HCT116 (cell line): ENCODE results near the gene DBET. TPM values are rescaled to one million over a fixed set of nuclear protein-coding genes. Genes with fewer than 3 reads are reported as not detected.
"Not testable (repeated sequence)": the region's sequence is repeated elsewhere in the genome, so short reads cannot be mapped to it uniquely, and the experiment has no call there.

Experiments
- ATAC-seq: fragments of 200-7000 bp; cut with Tn5 transposase; 2 replicates; pipeline ENCODE4 v1.9.1; 2020; ENCODE audit warnings: mild to moderate bottlenecking, moderate library complexity
- BruUV-seq: library from RNA; stranded (reverse); fragments of 400-500 nt; replicated peaks from 2 replicates; lab custom pipeline; 2021; lab: Mats Ljungman, UMichigan
- CTCF ChIA-PET: fragments of 300-600 bp; sonication (Branson Sonifier 250); formaldehyde crosslinking; loops from one replicate; lab custom pipeline; 2021; ENCODE audit warnings: antibody characterized with exemption; lab: Charles Lee
- POLR2A ChIA-PET: fragments of 300-600, 350-600 bp; sonication (Branson Sonifier 250); formaldehyde crosslinking; loops from one replicate; lab custom pipeline; 2021; ENCODE audit warnings: antibody characterized with exemption; lab: Charles Lee
- RAD21 ChIA-PET, 2 experiments: fragments of 300-600 bp; sonication (Branson Sonifier 250); formaldehyde crosslinking; loops; one replicate each; lab custom pipeline; 2023; ENCODE audit warnings: low total read pairs in 2 of 2; ENCODE audit not compliant: uncharacterized antibody in 2 of 2, unreplicated experiment in 2 of 2, low non-redundant PET in 1 of 2; lab: Charles Lee
- DNase-seq: peaks from one replicate; pipeline ENCODE4 v3.0.0-alpha.2; 2010; ENCODE audit warnings: low read depth, low spot score
- H2AFZ ChIP-seq: fragments of 200-600 bp; shearing (Covaris generic), sonication (generic); 2 replicates; pipeline ENCODE4 v1.6.1; 2017; ENCODE audit warnings: low read depth, mixed run types, mixed read lengths, antibody characterized with exemption, low read length; ENCODE audit not compliant: poor library complexity, severe bottlenecking
- H3K27ac ChIP-seq: 2 replicates; pipeline ENCODE4 v1.5.1; 2012; ENCODE audit warnings: low read depth, low read length
- H3K27me3 ChIP-seq: fragments of 200-600 bp; sonication (generic); 2 replicates; pipeline ENCODE4 v1.6.1; 2016; ENCODE audit warnings: mixed run types, low read length, mixed read lengths; ENCODE audit not compliant: insufficient read depth
- H3K36me3 ChIP-seq, 2 experiments: fragments of 200-500 bp in 1 of 2; fragments of 200-600 bp in 1 of 2; sonication (Bioruptor generic) in 1 of 2; sonication (generic) in 1 of 2; 2 replicates each; pipeline versions ENCODE4 v1.5.1 to v1.6.1; 2014 to 2016; ENCODE audit warnings: low read length in 2 of 2, inconsistent platforms in 1 of 2, mixed read lengths in 1 of 2, mixed run types in 1 of 2; ENCODE audit not compliant: insufficient read depth in 2 of 2, control insufficient read depth in 1 of 2
- H3K4me1 ChIP-seq, 2 experiments: fragments of 200-600 bp in 1 of 2; sonication (generic) in 1 of 2; 2 replicates each; pipeline versions ENCODE4 v1.5.1 to v1.6.1; 2012 to 2017; ENCODE audit warnings: low read length in 2 of 2, inconsistent platforms in 1 of 2, mild to moderate bottlenecking in 1 of 2, mixed read lengths in 1 of 2, mixed run types in 1 of 2, moderate library complexity in 1 of 2; ENCODE audit not compliant: insufficient read depth in 2 of 2, control insufficient read depth in 1 of 2
- H3K4me2 ChIP-seq: fragments of 200-600 bp; sonication (generic); 2 replicates; pipeline ENCODE4 v1.6.1; 2017; ENCODE audit warnings: mixed run types, low read length, mixed read lengths
- H3K4me3 ChIP-seq, 2 experiments: fragments of 200-600 bp in 1 of 2; sonication (generic) in 1 of 2; replicated peaks in 1 of 2; 2 replicates each; pipeline ENCODE4 v1.5.1; 2011 to 2016; ENCODE audit warnings: low read length in 2 of 2, control low read depth in 1 of 2, low read depth in 1 of 2, mild to moderate bottlenecking in 1 of 2, mixed read lengths in 1 of 2, mixed run types in 1 of 2
- H3K79me2 ChIP-seq: fragments of 200-600 bp; sonication (generic); 2 replicates; pipeline ENCODE4 v1.6.1; 2017; ENCODE audit warnings: mild to moderate bottlenecking, mixed run types, low read length, moderate library complexity, mixed read lengths; ENCODE audit not compliant: insufficient read depth
- H3K9ac ChIP-seq: fragments of 200-600 bp; sonication (generic); 2 replicates; pipeline ENCODE4 v1.6.1; 2016; ENCODE audit warnings: low read length, mixed read lengths
- H3K9me2 ChIP-seq: fragments of 200-600 bp; sonication (generic), shearing (Covaris generic); 2 replicates; pipeline ENCODE4 v1.6.1; 2017; ENCODE audit warnings: mixed run types, mild to moderate bottlenecking, moderate library complexity; ENCODE audit not compliant: insufficient read depth
- H3K9me3 ChIP-seq, 2 experiments: fragments of 200-500 bp in 1 of 2; fragments of 200-600 bp in 1 of 2; sonication (Bioruptor generic) in 1 of 2; sonication (generic) in 1 of 2; 2 replicates each; pipeline ENCODE4 v1.6.1; 2014 to 2017; ENCODE audit warnings: low read length in 2 of 2, mixed read lengths in 2 of 2, inconsistent platforms in 1 of 2, low read depth in 1 of 2, mild to moderate bottlenecking in 1 of 2, mixed run types in 1 of 2, moderate library complexity in 1 of 2; ENCODE audit not compliant: control insufficient read depth in 1 of 2, insufficient read depth in 1 of 2
- H4K20me1 ChIP-seq: fragments of 200-600 bp; sonication (generic), shearing (Covaris generic); 2 replicates; pipeline ENCODE4 v1.6.1; 2017; ENCODE audit warnings: mixed run types, mild to moderate bottlenecking, moderate library complexity; ENCODE audit not compliant: insufficient read depth
- TCF7L2 ChIP-seq: IDR thresholded peaks from 2 replicates; pipeline ENCODE4 v1.7.0; 2011; ENCODE audit warnings: borderline replicate concordance, inconsistent platforms; ENCODE audit not compliant: insufficient read depth, insufficient read length; ENCODE audit errors: extremely low read depth
- intact Hi-C: fragments of 100-400 bp; cut with micrococcal nuclease; formaldehyde crosslinking; loops from 2 replicates; pipeline ENCODE4 v1.10.0; 2022
- total RNA-seq: library from RNA; stranded (reverse); gene quantifications from one replicate; pipeline ENCODE4 v1.2.1, GENCODE V29; 2021; ENCODE audit not compliant: unreplicated experiment

The DBET gene
- total RNA-seq, 1 experiment from 2014 or later: not detected

GRCh38 chr4:190020790-190021717 lies 43.2 kb upstream of the DBET start:
- Histone ChIP-seq H3K27ac (no peak overlapping the region), H4K20me1 (no peaks in the 10 kb centered on the region), H2AFZ (no peak overlapping the region), H3K4me3 (no peak overlapping the region), H3K9ac (no peak overlapping the region), H3K4me1 (no peaks in the 10 kb centered on the region), H3K9me3 (no peaks in the 10 kb centered on the region), H3K79me2 (no peaks in the 10 kb centered on the region), H3K4me2 (no peak overlapping the region), H3K9me2 (no peaks in the 10 kb centered on the region), H3K27me3 (no peaks in the 10 kb centered on the region), H3K36me3 (no peaks in the 10 kb centered on the region)
- no peak for TF ChIP-seq TCF7L2
- ATAC-seq: no peak
- intact Hi-C loops: no loop called here
- no TSS peak for BruUV-seq
- CTCF ChIA-PET: no interaction called here
- RAD21 ChIA-PET: no interaction called here
- no peak for DNase-seq
- POLR2A ChIA-PET: no interaction called here

- H3K36me3 ChIP-seq, H4K20me1 ChIP-seq, H3K9me2 ChIP-seq, POLR2A ChIA-PET, intact Hi-C loops, H3K27ac ChIP-seq, DNase-seq, H3K4me1 ChIP-seq, H2AFZ ChIP-seq, H3K4me2 ChIP-seq, H3K9me3 ChIP-seq, H3K4me3 ChIP-seq, CTCF ChIA-PET, H3K27me3 ChIP-seq, RAD21 ChIA-PET, BruUV-seq, H3K79me2 ChIP-seq, ATAC-seq, H3K9ac ChIP-seq: not testable (repeated sequence)
These were observed 42.3 kb upstream of the DBET start for GRCh38 chr4:190021973-190022372.

GRCh38 chr4:190022614-190023281 lies 41.6 kb upstream of the DBET start:
- POLR2A ChIA-PET, H3K79me2 ChIP-seq, H3K9me3 ChIP-seq, DNase-seq, RAD21 ChIA-PET, intact Hi-C loops, H3K27ac ChIP-seq, H3K4me2 ChIP-seq, H3K9me2 ChIP-seq, H3K9ac ChIP-seq, H3K4me3 ChIP-seq, H3K27me3 ChIP-seq, ATAC-seq, BruUV-seq, CTCF ChIA-PET, H4K20me1 ChIP-seq, H3K36me3 ChIP-seq, H3K4me1 ChIP-seq, H2AFZ ChIP-seq: not testable (repeated sequence)

GRCh38 chr4:190027156-190027555 lies 37.1 kb upstream of the DBET start, which contains the start of gene FRG2:
FRG2 (minus strand) TSS chr4:190027256; CDS start chr4:190027204, 52 bp downstream.
- H3K4me3 ChIP-seq, ATAC-seq, BruUV-seq, H3K9me3 ChIP-seq, POLR2A ChIA-PET, H3K27ac ChIP-seq, CTCF ChIA-PET, H3K9me2 ChIP-seq, H3K9ac ChIP-seq, H3K36me3 ChIP-seq, DNase-seq, H2AFZ ChIP-seq, intact Hi-C loops, H4K20me1 ChIP-seq, H3K79me2 ChIP-seq, H3K4me2 ChIP-seq, H3K27me3 ChIP-seq, RAD21 ChIA-PET, H3K4me1 ChIP-seq: not testable (repeated sequence)
